Endothelial cell (in vitro differentiated cells): ENCODE data around the gene CGB8. TPM values are rescaled to one million over a fixed set of nuclear protein-coding genes. Genes with fewer than 3 reads are reported as not detected.
A peak's percentile ranks its signal among the peaks of the same experiment; 100 is the strongest.
"Not testable (repeated sequence)": the region's sequence is repeated elsewhere in the genome, so short reads cannot be mapped to it uniquely, and the experiment has no call there.

ENCODE experiments used
- DNase-seq: peaks from one replicate; pipeline ENCODE4 v3.0.0; 2021; ENCODE audit warnings: low spot score
- H3K27ac Mint-ChIP-seq: one replicate; pipeline ENCODE4 v1.8.0; 2021; ENCODE audit warnings: mixed read lengths, inconsistent platforms; ENCODE audit not compliant: unreplicated experiment
- H3K27me3 Mint-ChIP-seq: one replicate; pipeline ENCODE4 v1.8.0; 2021; ENCODE audit warnings: mild to moderate bottlenecking, moderate library complexity, mixed read lengths, inconsistent platforms; ENCODE audit not compliant: unreplicated experiment
- H3K36me3 Mint-ChIP-seq: one replicate; pipeline ENCODE4 v1.8.0; 2021; ENCODE audit warnings: mild to moderate bottlenecking, low read depth, mixed read lengths, inconsistent platforms; ENCODE audit not compliant: unreplicated experiment
- H3K4me1 Mint-ChIP-seq: one replicate; pipeline ENCODE4 v1.8.0; 2021; ENCODE audit warnings: mild to moderate bottlenecking, mixed read lengths, inconsistent platforms; ENCODE audit not compliant: unreplicated experiment
- H3K4me3 Mint-ChIP-seq: one replicate; pipeline ENCODE4 v1.8.0; 2021; ENCODE audit warnings: mild to moderate bottlenecking, mixed read lengths, inconsistent platforms; ENCODE audit not compliant: unreplicated experiment
- H3K9me3 Mint-ChIP-seq: one replicate; pipeline ENCODE4 v1.8.0; 2021; ENCODE audit warnings: mixed read lengths, inconsistent platforms; ENCODE audit not compliant: unreplicated experiment
- CTCF ChIP-seq: fragments of 200-600 bp; sonication (generic); IDR thresholded peaks from one replicate; pipeline ENCODE4 v1.5.0; 2021; ENCODE audit warnings: antibody characterized with exemption; ENCODE audit not compliant: unreplicated experiment
- total RNA-seq: library from RNA; stranded (reverse); fragmentation: NEBNext Ultra II Directional; extraction: Animal tissue kit (Norgen Biotek cat#: 25700); gene quantifications from one replicate; pipeline ENCODE4 v1.2.1, GENCODE V29; 2021; ENCODE audit not compliant: unreplicated experiment

The CGB8 gene
- total RNA-seq, 1 donor from 2014 or later: not detected

GRCh38 chr19:49042177-49042576, 6.7 kb downstream of the CGB8 start:
- no peak for DNase-seq
- H3K27ac Mint-ChIP-seq: no peak overlapping the region
- peaks cover 5% of the 10 kb centered on the region for H3K27me3 Mint-ChIP-seq

GRCh38 chr19:49039736-49040135, 9.2 kb downstream of the CGB8 start:
- not testable (repeated sequence) for H3K4me3 Mint-ChIP-seq, DNase-seq, H3K4me1 Mint-ChIP-seq, H3K36me3 Mint-ChIP-seq, H3K27ac Mint-ChIP-seq, H3K9me3 Mint-ChIP-seq
- H3K27me3 Mint-ChIP-seq: peaks cover 13% of the 10 kb centered on the region

More at GRCh38 chr19:49042177-49042576, 6.7 kb downstream of the CGB8 start:
- no peak for TF ChIP-seq CTCF
- H3K9me3 Mint-ChIP-seq: no peaks in the 10 kb centered on the region
- no peaks in the 10 kb centered on the region for H3K36me3 Mint-ChIP-seq
- no peak overlapping the region for H3K4me3 Mint-ChIP-seq
- H3K4me1 Mint-ChIP-seq: no peaks in the 10 kb centered on the region

- not testable (repeated sequence) for DNase-seq, H3K27ac Mint-ChIP-seq, H3K4me3 Mint-ChIP-seq, H3K4me1 Mint-ChIP-seq, H3K9me3 Mint-ChIP-seq, H3K36me3 Mint-ChIP-seq
- H3K27me3 Mint-ChIP-seq: peaks cover 13% of the 10 kb centered on the region
These were observed 10.2 kb downstream of the CGB8 start for GRCh38 chr19:49038557-49039276.

- not testable (repeated sequence) for H3K36me3 Mint-ChIP-seq, H3K27ac Mint-ChIP-seq, DNase-seq, H3K9me3 Mint-ChIP-seq, H3K4me1 Mint-ChIP-seq, H3K4me3 Mint-ChIP-seq
- peaks cover 13% of the 10 kb centered on the region for H3K27me3 Mint-ChIP-seq
These were observed 10.8 kb downstream of the CGB8 start for GRCh38 chr19:49038111-49038510.

GRCh38 chr19:49036815-49037214, 12.1 kb downstream of the CGB8 start, which contains the start of gene CGB1:
TSS of gene CGB1 (minus strand) at chr19:49036895. CDS start at chr19:49036711, 184 bp downstream.
- not testable (repeated sequence) for H3K27ac Mint-ChIP-seq, H3K4me3 Mint-ChIP-seq, H3K27me3 Mint-ChIP-seq, DNase-seq, H3K9me3 Mint-ChIP-seq, H3K4me1 Mint-ChIP-seq, H3K36me3 Mint-ChIP-seq
- TF ChIP-seq CTCF: peak; percentile 72

GRCh38 chr19:49031642-49032301, 17.1 kb downstream of the CGB8 start, which contains the start of gene CGB2:
TSS of gene CGB2 (plus strand) at chr19:49031890. CDS start at chr19:49032096, 206 bp downstream.
- not testable (repeated sequence) for H3K4me1 Mint-ChIP-seq, H3K36me3 Mint-ChIP-seq, DNase-seq, H3K27ac Mint-ChIP-seq, H3K4me3 Mint-ChIP-seq, H3K27me3 Mint-ChIP-seq, H3K9me3 Mint-ChIP-seq
- peak; percentile 72 for TF ChIP-seq CTCF

GRCh38 chr19:49030323-49030722, 18.6 kb downstream of the CGB8 start:
- H3K4me1 Mint-ChIP-seq, H3K36me3 Mint-ChIP-seq, H3K27me3 Mint-ChIP-seq: not testable (repeated sequence)

GRCh38 chr19:49029749-49030148, 19.2 kb downstream of the CGB8 start:
- not testable (repeated sequence) for H3K27ac Mint-ChIP-seq, H3K36me3 Mint-ChIP-seq, H3K27me3 Mint-ChIP-seq, H3K4me3 Mint-ChIP-seq, H3K4me1 Mint-ChIP-seq, DNase-seq, H3K9me3 Mint-ChIP-seq

More at GRCh38 chr19:49030323-49030722, 18.6 kb downstream of the CGB8 start:
- H3K4me3 Mint-ChIP-seq, DNase-seq, H3K27ac Mint-ChIP-seq, H3K9me3 Mint-ChIP-seq: not testable (repeated sequence)

GRCh38 chr19:49028686-49029085, 20.2 kb downstream of the CGB8 start:
- H3K27ac Mint-ChIP-seq, H3K27me3 Mint-ChIP-seq, H3K4me1 Mint-ChIP-seq, DNase-seq, H3K36me3 Mint-ChIP-seq, H3K9me3 Mint-ChIP-seq, H3K4me3 Mint-ChIP-seq: not testable (repeated sequence)
